Lower leg skin (tissue), 3 donors: Measurements from ENCODE around the gene MFNG.

Source experiments
- POLR2A ChIP-seq, 2 donors: fragments of 450-650 bp; IDR thresholded peaks; one replicate each; pipeline ENCODE4 v1.6.1; 2016 to 2017; ENCODE audit warnings: antibody characterized with exemption in 2 of 2, mild to moderate bottlenecking in 1 of 2, moderate library complexity in 1 of 2
- TF ChIP-seq, protein P1 (sequence below), 3 donors: fragments of 450-650 bp; IDR thresholded peaks; one replicate each; pipeline ENCODE4 v1.5.1; 2016; ENCODE audit warnings: antibody characterized with exemption in 3 of 3, mild to moderate bottlenecking in 3 of 3, moderate library complexity in 2 of 3

DNA sequence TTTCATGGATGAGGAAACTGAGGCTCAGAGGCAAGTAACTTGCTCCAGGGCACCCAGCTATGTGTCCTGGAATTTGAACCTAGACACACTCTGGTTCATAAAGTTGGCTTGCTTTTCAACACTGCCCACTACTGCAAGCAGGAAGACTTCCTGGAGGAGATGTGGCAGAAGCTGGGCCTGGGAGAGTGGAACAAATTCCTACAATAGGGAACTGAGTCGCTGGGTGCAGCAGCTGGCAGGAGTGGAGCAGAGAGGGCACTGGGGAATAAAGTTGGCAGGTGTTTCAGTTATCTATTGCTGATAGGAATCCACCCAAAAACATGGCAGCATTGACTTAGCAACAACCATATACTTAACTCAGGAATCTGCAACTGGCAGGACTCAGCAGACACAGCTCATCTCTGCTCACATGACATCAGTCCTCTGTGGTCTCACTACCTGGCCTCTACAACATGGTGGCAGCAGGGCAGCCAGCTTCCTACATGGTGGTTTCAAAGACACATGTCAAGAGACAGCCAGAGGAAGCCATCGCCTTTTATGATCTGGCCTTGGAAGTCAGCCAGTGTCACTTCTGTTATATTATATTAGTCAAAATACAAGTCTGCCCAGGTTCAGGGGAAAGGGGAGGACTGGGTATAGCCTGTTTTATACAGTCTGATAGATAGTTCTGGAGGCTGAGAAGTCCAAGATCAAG is 43.6 kb upstream of the MFNG start:
- TF ChIP-seq, protein P1, sequence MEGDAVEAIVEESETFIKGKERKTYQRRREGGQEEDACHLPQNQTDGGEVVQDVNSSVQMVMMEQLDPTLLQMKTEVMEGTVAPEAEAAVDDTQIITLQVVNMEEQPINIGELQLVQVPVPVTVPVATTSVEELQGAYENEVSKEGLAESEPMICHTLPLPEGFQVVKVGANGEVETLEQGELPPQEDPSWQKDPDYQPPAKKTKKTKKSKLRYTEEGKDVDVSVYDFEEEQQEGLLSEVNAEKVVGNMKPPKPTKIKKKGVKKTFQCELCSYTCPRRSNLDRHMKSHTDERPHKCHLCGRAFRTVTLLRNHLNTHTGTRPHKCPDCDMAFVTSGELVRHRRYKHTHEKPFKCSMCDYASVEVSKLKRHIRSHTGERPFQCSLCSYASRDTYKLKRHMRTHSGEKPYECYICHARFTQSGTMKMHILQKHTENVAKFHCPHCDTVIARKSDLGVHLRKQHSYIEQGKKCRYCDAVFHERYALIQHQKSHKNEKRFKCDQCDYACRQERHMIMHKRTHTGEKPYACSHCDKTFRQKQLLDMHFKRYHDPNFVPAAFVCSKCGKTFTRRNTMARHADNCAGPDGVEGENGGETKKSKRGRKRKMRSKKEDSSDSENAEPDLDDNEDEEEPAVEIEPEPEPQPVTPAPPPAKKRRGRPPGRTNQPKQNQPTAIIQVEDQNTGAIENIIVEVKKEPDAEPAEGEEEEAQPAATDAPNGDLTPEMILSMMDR (IDR thresholded peaks at IDR 0.05) = no peak
- TF ChIP-seq POLR2A (IDR thresholded peaks at IDR 0.05) = no peak
